ENCODE data around the gene BCCIP.

DNA sequence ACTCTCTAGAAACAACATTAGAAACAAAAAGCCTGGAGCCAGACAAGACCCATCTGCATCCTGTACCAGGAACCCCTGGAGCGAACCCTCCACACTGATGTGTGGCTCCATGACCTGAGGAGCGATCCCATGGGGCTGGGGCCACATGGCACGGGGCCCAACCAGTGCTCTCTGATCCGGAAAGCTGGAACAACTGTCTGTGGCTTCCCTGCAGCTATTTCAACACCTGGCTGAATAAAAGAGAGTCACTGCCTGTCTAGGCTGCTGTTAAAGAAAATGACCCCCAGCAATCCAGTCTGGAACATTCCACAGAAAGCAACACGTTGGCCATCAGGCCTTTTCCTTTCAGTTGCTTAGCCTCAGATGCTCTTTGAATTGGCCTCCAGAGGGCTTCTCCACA is 21.2 kb upstream of the BCCIP start:
- TF ChIP-seq GATA2 (IDR thresholded peaks at IDR 0.05; ENCODE audit: low read depth, low read length) (no peak), GATA3 (IDR thresholded peaks at IDR 0.05; ENCODE audit: low read depth, low read length) (no peak)

Measured in SH-SY5Y (cell line).